AG08396 (cell line): ENCODE measurements around the gene SLC9C2.
"Not testable (repeated sequence)": the region's sequence is repeated elsewhere in the genome, so short reads cannot be mapped to it uniquely, and the experiment has no call there.

Experiments used
- DNase-seq: peaks from one replicate; pipeline ENCODE4 v3.0.0; 2012; ENCODE audit warnings: low spot score, mixed read lengths

Gene SLC9C2

DNA sequence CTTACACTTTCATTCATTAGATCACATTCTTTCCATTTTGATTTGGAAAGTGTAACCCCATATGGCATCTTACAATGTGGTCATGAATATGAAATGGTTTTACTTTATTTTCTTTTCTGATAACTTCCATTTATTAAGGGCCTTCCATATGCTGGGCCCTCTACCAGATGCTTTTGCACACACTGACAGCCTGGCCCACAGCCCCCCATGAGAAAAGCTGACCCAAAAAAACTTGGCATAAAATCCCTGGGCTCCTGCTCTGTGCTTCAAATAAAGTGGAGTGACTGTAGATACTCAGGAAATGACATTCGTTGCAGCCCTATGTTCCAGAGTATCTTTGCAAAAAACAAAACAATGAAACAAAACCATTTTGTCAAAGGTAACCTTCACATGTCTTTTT, 76.9 kb downstream of the SLC9C2 start:
- no peak for DNase-seq

DNA sequence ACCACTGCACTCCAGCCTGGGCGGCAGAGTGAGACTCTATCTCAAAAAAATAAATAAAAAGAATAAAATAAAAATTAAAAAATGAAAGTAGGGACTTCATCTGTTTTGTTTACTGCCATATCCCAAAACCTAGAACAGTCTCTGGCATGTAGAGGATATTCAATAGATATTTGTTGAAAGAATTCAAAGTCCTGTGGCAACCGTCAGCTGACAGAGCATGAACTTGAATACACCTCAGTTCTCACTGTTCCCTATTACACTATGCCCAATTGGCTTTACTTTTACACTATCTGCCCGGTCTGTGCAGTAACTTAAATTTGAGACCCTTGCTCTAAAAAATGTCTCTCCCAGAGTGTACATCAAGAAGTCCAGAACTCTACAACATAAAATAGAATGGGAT, 79.5 kb downstream of the SLC9C2 start:
- no peak for DNase-seq

DNA sequence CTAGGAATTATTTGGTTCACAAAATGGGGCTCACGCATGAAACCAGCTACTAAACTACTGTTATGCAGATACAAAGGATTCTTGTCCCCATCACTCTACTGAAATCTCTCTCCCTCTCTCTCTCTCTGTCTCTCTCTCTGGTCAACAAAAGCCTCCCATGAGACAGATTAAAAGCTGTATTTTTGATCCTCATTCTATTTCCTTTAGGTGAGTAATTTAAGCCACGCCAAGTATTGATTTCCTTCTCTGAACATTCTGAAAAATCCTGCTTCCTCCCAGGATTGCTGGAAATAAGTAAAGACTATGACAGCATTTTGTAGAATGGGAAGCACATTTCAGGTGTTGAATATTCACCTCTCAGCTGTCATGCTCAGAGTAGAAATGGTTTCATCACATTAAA, 82.1 kb downstream of the SLC9C2 start:
- no peak for DNase-seq

DNA sequence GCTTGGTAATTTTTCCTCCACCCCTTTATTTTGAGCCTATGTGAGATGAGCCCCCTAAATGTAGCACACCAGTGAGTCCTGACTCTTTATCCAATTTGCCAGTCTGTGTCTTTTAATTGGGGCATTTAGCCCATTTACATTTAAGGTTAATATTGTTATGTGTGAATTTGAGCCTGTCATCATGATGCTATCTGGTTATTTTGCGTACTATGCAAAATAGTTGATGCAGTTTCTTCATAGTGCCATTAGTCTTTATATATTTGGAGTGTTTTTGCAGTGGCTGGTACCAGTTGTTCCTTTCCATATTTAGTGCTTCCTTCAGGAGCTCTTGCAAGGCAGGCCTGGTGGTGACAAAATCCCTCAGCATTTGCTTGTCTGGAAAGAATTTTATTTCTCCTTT, 88.4 kb downstream of the SLC9C2 start:
- DNase-seq: not testable (repeated sequence)

DNA sequence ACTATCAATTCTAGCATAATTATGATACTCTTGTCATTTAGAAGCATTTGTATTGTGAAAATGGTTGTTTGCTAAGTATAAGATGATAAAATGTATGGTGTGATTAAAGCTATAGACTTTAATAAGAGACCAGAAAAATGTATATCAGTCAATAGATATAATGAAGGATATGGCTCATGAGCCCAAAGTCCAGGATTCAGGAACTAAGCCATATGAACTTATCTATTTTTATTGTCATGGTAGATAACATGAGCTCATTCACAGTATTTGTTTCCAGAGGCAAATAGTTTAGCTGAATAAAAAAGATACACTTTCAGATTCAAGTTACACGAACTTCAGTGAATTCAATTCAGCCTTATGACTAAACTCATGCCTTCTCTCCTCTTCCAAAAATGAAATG, 93.1 kb downstream of the SLC9C2 start:
- DNase-seq: no peak

DNA sequence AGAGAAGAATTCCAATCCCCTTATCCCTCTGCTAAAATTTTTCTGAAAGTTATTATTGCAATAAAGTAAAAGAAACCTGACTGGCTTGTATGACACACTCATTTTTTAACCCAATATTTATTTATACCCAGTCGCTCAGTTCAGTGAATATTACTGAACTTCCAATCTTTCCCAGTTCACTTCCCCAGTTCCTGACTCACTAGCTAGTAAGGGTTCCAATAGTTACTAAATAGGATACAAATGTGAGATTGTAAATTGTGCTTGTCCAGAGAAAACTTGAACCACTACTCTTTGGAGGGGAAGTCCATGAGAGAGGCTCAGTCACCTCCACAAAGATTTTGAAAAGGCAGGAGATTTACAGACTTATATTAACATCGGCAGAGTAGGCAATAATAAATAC, 94.3 kb downstream of the SLC9C2 start:
- no peak for DNase-seq

DNA sequence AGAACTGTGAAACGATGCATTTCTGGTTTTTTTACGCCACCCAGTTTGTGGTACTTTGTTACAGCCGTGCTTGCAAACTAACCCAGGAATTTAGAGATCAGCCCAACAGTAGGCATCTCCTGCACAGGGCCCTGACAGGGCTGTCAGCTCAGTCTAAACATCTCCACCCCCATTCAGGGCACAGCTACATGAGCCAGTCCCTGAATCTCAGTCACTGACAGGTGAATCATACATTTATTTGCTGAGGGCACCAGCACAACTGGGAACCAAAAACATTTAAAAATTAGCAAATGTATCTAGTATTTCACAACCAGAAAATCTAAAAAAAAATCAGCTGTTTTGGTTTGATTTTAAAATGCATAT, 95.0 kb downstream of the SLC9C2 start:
- DNase-seq: no peak

DNA sequence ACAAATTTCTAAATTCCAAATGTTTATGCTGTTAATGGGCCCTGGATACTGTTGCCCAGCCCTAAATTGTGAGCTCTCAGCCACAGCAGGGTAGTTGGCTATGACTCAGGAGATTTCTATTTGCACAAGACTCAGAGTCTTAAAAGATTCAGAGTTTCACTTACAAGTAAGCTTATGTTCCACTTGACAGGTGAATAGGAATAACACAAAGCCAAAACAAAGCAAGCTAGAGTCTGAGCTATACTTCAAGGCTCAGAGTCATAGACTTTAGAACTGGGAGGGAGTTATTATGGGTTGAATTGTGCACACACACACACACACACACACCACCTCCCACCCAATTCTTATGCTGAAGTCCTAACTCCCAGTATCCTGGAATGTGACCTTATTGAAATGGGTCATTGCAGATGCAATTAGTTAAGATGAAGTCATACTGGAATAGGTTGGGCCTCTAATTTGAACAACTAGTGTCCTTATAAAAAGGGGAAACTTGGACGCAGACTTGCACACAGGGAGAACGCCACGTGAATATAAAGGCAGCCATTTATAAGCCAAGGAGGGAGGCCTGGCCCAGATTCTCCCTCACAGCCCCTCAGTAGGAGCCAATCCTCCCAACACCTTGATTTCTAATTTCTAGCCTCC, 95.5 kb downstream of the SLC9C2 start:
- DNase-seq: peak; percentile 52

DNA sequence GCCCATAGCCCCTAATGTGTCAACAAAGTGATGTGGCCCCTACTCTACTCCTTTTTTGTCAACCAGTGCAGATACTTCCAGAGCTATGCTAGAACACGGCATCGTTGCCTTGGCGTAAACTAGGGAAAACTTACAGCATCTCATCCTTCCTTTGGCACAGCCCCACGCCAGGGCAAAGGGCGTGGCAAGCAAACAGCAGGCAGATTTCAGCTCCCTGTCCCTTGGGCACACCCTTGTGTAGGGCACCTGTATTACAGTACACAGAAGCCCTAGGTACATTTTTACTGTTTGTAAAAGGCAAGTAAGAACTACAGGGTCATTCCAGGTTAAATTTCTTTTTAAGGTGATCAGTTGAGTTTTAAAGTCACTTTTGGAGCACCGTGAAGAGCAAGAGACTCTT, 96.4 kb downstream of the SLC9C2 start:
- no peak for DNase-seq

DNA sequence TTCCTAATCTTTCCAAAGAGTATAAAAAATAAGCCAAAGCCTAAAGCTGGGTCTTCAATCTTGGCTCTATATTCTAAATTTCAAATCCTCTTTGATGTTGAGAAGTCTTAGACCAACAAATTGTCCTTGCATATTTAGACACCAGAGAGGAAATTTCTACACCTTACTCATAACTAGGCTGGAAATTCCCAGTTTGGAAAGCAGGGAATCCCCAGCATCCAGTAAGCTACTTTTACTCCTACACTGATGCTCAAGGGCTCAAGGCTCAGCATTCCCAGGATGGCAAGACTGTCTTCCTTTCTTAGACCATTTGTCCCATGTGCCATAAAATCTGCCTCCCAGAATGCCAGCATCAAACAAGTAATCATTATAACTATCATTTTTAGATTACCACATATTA, 97.5 kb downstream of the SLC9C2 start:
- DNase-seq: no peak

DNA sequence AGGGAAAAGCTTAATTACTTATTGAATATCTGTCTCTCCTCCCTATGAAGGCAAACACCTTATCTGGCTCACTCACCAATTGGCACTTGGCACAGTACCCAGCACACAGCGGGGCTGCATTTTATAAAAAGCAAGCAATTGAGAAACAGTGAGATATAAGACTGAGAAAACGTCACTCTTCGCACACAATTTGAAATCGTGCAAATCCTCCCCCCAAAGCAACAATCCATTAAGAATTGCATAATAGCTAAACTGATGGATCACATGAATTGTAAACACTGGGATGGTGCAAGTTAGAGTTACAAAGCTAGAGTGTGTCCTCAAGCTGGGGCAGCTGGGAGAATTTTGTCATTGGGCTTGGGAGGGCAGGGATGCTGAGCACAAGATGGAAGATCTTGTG, 98.6 kb downstream of the SLC9C2 start:
- no peak for DNase-seq

DNA sequence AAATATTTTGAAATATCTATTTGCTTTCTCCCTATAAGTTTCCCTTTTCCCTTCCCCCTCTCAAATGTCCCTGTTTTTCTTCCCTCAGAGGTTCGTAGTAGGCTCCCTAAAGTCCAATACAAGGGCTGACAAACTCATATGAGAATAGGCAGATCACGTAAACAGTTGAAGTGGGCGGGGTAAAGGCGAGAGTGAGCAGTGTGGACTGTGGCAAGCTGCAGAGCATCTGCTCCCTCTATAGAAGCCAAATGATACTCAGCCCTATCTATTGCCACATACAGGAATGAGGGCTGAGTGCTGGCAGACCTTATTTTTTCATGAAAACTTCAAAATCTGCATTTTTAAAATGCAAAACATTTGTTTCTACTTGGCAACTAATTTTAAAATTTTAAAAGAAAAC, 99.5 kb downstream of the SLC9C2 start:
- peak; percentile 53 for DNase-seq

DNA sequence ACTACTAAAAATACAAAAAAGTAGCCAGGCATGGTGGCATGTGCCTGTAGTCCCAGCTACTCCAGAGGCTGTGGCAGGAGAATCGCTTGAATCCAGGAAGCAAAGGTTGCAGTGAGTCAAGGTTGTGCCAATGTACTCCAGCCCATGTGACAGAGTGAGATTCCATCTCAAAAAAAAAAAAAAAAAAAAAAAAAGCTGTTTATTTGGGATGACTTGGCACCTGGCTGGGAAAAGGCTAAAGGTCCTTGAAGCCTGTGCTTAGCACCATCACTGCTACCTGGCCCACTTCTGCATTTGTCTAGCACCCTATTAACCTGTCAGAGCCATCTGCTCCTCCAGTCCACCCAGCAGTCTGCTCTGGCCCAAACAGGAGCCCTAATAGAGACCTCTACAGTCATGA, 100.8 kb downstream of the SLC9C2 start:
- DNase-seq: no peak

DNA sequence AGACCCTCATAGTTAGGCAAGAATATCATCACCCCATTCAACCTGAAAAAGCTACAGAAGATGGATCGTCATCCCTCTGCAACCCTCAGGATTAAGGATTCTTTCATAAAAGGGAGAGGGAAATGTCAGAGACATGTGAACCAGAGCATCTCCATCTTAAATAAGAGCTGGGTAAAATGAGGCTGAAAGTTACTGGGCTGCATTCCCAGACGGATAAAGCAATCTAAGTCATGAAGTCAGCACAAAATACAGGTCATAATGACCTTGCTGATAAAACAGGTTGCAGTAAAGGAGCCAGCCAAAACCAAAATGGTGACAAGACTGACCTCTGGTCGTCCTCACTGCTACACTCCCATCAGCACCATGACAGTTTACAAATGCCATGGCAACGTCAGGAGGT, 103.1 kb downstream of the SLC9C2 start:
- DNase-seq: no peak

DNA sequence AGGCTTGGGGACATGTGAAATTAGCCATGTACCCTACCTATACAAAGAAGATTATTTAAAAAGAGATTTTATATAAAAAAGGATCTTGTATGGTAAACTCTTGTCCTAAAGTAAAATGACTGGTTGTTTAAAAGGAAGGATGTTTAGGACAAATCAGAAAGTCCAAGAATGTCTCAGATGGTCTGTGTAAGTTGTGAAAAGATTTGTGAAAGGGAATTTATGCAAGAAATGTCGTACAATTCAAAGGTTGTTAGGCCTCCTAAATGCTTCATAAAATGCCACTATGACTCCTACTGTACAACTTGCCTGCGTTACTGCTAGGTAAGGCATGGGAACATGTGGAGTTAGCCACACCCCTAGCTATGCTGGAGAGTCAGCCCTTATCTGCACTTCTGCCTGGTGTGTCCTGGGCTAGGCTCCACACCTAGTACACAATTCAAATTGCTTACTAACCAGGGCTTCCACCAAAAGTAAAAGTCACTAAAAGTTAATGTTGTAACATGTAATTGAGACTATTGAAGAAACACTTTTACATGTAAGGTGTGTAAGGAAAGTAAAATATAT, 106.0 kb downstream of the SLC9C2 start:
- DNase-seq: no peak

DNA sequence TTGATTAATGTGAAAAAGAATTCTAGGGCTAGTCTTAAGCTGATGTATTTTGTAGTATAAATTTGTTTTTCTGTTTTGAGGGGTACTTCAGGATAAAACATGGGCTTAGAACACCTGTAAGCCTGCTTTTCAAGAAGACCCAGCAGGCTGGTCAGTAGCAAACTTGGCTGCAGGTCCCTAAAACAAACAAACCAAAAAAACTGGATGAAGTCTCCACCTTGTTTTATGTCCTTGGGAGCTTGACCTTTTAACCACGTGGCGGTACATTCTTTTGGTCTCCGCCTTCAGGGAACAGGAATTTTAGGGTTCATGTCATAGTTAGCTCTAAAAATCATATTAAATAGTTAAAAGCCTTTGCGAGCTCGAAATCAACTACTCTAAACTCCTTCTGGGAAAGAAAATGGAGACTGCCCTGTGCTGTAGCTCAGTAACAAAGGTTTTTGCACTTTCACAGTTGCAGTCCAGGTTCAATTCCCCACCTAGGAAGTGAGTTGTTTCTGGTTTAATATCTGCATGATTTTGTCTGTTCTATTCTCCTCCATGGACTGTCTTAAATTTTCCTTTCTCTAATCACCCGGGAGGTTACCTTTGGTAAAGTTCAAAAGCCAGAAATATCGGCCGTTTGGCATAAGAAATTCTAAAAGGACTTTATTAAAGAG, 107.1 kb downstream of the SLC9C2 start:
- DNase-seq: no peak

DNA sequence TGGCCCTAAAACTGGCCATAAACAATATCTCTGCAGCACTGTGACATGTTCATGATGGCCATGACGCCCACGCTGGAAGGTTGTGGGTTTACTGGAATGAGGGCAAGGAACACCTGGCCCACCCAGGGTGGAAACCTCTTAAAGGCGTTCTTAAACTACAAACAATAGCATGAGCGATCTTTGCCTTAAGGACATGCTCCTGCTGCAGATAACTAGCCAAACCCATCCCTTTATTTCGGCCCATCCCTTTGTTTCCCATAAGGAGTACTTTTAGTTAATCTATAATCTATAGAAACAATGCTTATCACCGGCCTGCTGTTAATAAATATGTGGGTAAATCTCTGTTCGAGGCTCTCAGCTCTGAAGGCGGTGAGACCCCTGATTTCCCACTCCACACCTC, 109.7 kb downstream of the SLC9C2 start:
- DNase-seq: not testable (repeated sequence)

DNA sequence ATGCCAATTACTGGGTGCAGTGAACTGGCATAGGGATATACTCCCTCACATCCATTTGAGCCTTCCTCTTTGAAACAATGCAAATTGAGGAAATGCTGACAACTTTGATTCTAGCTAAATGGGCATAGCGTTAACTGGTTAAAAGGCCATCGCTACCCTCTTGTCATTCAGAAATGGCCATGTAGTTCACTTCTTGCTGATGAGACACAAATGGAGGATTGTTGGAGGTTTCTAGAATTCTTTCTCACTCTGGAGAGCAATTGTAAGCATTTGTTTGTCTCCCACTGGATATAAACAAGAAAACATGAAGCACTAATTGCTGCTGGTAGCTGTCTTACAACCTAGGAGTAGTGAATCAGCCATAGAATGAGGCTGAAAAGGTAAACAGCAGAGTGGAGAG, 111.4 kb downstream of the SLC9C2 start:
- DNase-seq: no peak

DNA sequence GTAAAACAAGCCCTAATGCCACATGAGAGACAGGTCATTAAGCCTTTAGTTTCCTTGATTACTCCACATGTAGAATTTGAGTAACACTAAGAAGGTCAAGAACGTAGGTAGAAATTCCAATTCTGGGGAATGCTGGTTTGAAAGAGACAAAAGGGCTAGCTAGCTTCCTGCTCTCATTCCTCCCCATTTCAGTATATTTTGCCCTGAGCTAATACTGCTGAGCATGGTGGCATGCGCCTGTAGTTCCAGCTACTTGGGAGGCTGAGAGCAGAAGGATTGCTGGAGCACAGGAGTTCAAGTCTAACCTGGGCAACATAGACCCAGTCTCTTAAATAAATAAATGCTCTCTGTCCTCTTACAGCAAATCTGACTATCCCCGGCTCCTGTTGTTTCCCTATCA, 112.9 kb downstream of the SLC9C2 start:
- DNase-seq: no peak

DNA sequence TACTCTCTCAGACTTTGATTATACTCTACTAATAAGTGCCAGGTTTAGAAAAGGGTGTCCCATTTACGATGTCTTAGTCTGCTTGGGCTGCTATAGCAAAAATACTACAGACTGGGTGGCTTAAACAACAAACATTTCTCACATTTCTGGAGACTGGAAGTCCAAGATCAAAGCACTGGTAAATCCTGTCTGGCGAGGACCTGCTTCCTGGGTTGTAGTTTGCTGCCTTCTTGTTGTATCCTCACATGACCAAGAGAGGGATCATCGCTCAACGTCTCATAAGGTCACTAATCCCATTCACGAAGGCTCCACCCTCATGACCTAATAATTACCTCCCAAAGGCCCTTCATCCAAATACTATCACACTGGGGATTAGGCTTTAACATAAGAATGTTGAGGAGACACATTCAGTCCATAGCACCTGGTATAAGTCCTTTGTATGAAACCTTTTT, 113.7 kb downstream of the SLC9C2 start:
- DNase-seq: no peak

DNA sequence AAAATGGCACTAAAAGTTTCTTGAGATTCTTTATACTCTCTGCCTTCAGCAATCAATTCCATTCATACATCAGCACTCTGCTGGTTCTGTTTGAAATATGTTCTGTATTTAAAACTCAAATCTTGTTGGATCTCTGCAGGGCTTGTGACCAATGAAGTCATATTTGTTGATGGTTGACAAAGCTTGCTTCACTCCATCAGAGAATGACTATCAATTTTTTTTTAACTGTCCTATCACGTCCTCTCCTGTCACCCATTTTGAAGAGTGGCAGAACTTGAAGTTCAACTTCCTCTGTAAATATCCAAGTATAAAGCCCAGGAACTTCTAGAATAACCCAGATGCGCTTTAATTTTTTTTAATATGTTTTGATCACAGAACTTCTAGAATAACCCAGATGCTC, 114.9 kb downstream of the SLC9C2 start:
- no peak for DNase-seq

DNA sequence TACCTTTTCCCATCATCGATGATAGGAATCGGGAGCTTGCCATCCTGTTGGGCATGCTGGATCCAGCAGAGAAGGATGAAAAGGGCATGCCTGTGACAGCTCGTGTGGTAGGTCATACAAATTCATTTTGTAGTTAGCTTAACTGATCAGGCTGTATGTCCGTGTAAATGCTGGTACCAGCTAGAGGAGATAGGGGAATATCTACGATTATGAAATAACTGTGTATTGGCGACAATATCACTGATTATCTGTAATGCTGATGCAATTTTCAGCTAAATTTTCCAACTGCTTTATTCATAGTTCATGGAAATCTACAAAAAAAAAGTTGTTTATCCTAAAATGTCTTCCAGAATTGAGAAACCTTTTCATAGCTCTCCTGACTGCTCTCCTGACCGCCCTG, 117.5 kb downstream of the SLC9C2 start:
- no peak for DNase-seq

DNA sequence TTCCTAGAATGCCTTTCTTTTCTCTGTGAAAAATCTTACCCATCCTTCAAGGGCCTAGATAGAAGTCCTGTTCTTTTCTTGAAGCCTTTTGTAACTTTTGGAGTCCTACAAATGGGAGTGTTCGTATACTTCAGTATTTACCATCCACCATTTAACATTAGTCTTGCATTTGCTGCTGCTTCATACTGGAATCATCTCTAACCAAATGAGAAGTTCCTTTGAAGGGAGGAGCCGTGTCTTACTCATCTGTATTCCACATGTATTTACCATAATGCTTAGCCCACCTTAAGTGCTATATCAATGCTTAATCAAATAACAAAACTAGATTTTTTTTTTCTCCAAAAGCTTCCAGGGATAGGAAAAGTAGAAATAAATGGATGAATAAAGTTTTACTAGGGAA, 118.6 kb downstream of the SLC9C2 start:
- DNase-seq: no peak

DNA sequence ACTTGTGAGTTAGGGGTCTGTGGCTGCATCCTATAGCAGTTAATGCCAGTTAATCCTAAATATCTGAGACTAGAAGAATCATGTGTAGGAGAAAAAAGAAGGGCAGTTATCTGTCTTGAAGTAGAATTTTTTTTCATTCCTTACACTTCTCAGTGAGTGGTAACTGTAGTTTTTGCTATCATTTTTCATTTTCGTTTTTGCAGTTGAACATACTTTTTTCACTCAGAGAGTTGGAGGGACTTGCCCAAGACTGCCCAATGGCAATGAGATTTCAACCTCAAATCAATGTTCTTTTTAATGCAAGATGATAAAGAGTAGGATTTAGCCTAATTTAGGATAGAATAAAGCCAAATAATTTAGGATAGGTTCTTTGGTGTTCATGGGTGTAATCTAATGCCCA, 120.2 kb downstream of the SLC9C2 start:
- DNase-seq: no peak
